H9 (cell line): ENCODE measurements around the gene FAM83F. TPM values are rescaled to one million over a fixed set of nuclear protein-coding genes. Genes with fewer than 3 reads are reported as not detected.

Experiments used
- DNase-seq: peaks from one replicate; pipeline ENCODE4 v3.0.0-alpha.2; 2017
- H2AFZ ChIP-seq: one replicate; pipeline ENCODE4 v1.6.1; 2013; ENCODE audit warnings: mild to moderate bottlenecking, low read length, control low read depth, moderate library complexity
- H2AK5ac ChIP-seq: 2 replicates; pipeline ENCODE4 v1.6.1; 2013; ENCODE audit warnings: low read length, control low read depth, mixed read lengths; ENCODE audit not compliant: insufficient read length
- H2BK120ac ChIP-seq: one replicate; pipeline ENCODE4 v1.6.1; 2013; ENCODE audit warnings: low read depth, mild to moderate bottlenecking, low read length, control low read depth, inconsistent platforms; ENCODE audit not compliant: poor library complexity, severe bottlenecking
- H2BK12ac ChIP-seq: 2 replicates; pipeline ENCODE4 v1.6.1; 2013; ENCODE audit warnings: low read length, control low read depth, mixed read lengths, low read depth; ENCODE audit not compliant: insufficient read length
- H2BK15ac ChIP-seq: 2 replicates; pipeline ENCODE4 v1.6.1; 2013; ENCODE audit warnings: low read depth, low read length, control low read depth
- H2BK20ac ChIP-seq: one replicate; pipeline ENCODE4 v1.6.1; 2013; ENCODE audit warnings: low read depth, mild to moderate bottlenecking, low read length, control low read depth, inconsistent platforms; ENCODE audit not compliant: poor library complexity, severe bottlenecking
- H2BK5ac ChIP-seq: 2 replicates; pipeline ENCODE4 v1.6.1; 2013; ENCODE audit warnings: low read length, control low read depth, mixed read lengths; ENCODE audit not compliant: insufficient read length
- H3K14ac ChIP-seq: 2 replicates; pipeline ENCODE4 v1.6.1; 2013; ENCODE audit warnings: low read length, control low read depth; ENCODE audit not compliant: insufficient read depth
- H3K18ac ChIP-seq: 2 replicates; pipeline ENCODE4 v1.6.1; 2013; ENCODE audit warnings: low read depth, mild to moderate bottlenecking, mixed read lengths, low read length, control low read depth; ENCODE audit not compliant: insufficient read length
- H3K23ac ChIP-seq: 2 replicates; pipeline ENCODE4 v1.6.1; 2013; ENCODE audit warnings: low read length, control low read depth, mixed read lengths, low read depth; ENCODE audit not compliant: insufficient read length
- H3K23me2 ChIP-seq: 2 replicates; pipeline ENCODE4 v1.6.1; 2013; ENCODE audit warnings: low read depth, mild to moderate bottlenecking, mixed read lengths, low read length, control low read depth; ENCODE audit not compliant: insufficient read length, poor library complexity, severe bottlenecking
- H3K27ac ChIP-seq: 2 replicates; pipeline ENCODE4 v1.5.1; 2013; ENCODE audit warnings: low read length, control low read depth, mixed read lengths, low read depth; ENCODE audit not compliant: insufficient read length
- H3K27me3 ChIP-seq: 2 replicates; pipeline ENCODE4 v1.6.1; 2013; ENCODE audit warnings: low read length, control low read depth, inconsistent platforms; ENCODE audit not compliant: insufficient read depth
- H3K4ac ChIP-seq: 2 replicates; pipeline ENCODE4 v1.6.1; 2013; ENCODE audit warnings: low read depth, mild to moderate bottlenecking, control low read depth, inconsistent platforms, low read length, moderate library complexity
- H3K4me1 ChIP-seq: 2 replicates; pipeline ENCODE4 v1.6.1; 2013; ENCODE audit warnings: low read length, control low read depth, inconsistent platforms; ENCODE audit not compliant: insufficient read depth
- H3K4me2 ChIP-seq: 2 replicates; pipeline ENCODE4 v1.6.1; 2013; ENCODE audit warnings: low read length, control low read depth, mixed read lengths; ENCODE audit not compliant: insufficient read length, insufficient read depth
- H3K56ac ChIP-seq: 2 replicates; pipeline ENCODE4 v1.6.1; 2013; ENCODE audit warnings: low read depth, mild to moderate bottlenecking, mixed read lengths, low read length, control low read depth; ENCODE audit not compliant: insufficient read length
- H3K79me1 ChIP-seq: 2 replicates; pipeline ENCODE4 v1.6.1; 2013; ENCODE audit warnings: low read depth, mild to moderate bottlenecking, moderate library complexity, low read length, control low read depth, inconsistent platforms; ENCODE audit not compliant: insufficient read depth, poor library complexity, severe bottlenecking
- H3K79me2 ChIP-seq: 2 replicates; pipeline ENCODE4 v1.6.1; 2013; ENCODE audit warnings: low read length, control low read depth, inconsistent platforms; ENCODE audit not compliant: insufficient read depth
- H3K9ac ChIP-seq: 2 replicates; pipeline ENCODE4 v1.6.1; 2013; ENCODE audit warnings: low read length, control low read depth, mixed read lengths; ENCODE audit not compliant: insufficient read length; ENCODE audit errors: extremely low read depth
- H3K9me3 ChIP-seq: one replicate; pipeline ENCODE4 v1.6.1; 2013; ENCODE audit warnings: low read depth, low read length, inconsistent platforms; ENCODE audit not compliant: control insufficient read depth
- H3T11ph ChIP-seq: one replicate; pipeline ENCODE4 v1.6.1; 2013; ENCODE audit warnings: mild to moderate bottlenecking, low read length, control low read depth, inconsistent platforms
- H4K20me1 ChIP-seq: one replicate; pipeline ENCODE4 v1.6.1; 2013; ENCODE audit not compliant: control insufficient read depth, insufficient read length, insufficient read depth
- H4K5ac ChIP-seq: 2 replicates; pipeline ENCODE4 v1.6.1; 2013; ENCODE audit warnings: low read depth, mild to moderate bottlenecking, mixed read lengths, low read length, control low read depth; ENCODE audit not compliant: insufficient read length
- H4K8ac ChIP-seq: replicated peaks from 2 replicates; pipeline ENCODE4 v1.6.1; 2013; ENCODE audit warnings: low read length, control low read depth, mixed read lengths, low read depth; ENCODE audit not compliant: insufficient read length
- H4K91ac ChIP-seq: 2 replicates; pipeline ENCODE4 v1.6.1; 2013; ENCODE audit warnings: low read depth, mild to moderate bottlenecking, moderate library complexity, mixed read lengths, low read length, control low read depth; ENCODE audit not compliant: insufficient read length
- H3K27ac Mint-ChIP-seq, 3 experiments: 2 replicates in 2 of 3; 3 replicates in 1 of 3; pipeline ENCODE4 v1.8.0; 2020 to 2021; ENCODE audit warnings: mixed read lengths in 3 of 3, mild to moderate bottlenecking in 1 of 3, moderate library complexity in 1 of 3
- H3K27me3 Mint-ChIP-seq: 2 replicates; pipeline ENCODE4 v1.8.0; 2021; ENCODE audit warnings: low read depth, mild to moderate bottlenecking, moderate library complexity, mixed read lengths
- H3K36me3 Mint-ChIP-seq, 3 experiments: 2 replicates in 2 of 3; 3 replicates in 1 of 3; pipeline ENCODE4 v1.8.0; 2020 to 2021; ENCODE audit warnings: low read depth in 3 of 3, mixed read lengths in 3 of 3; ENCODE audit not compliant: insufficient read depth in 1 of 3
- H3K4me1 Mint-ChIP-seq, 2 experiments: 2 replicates each; pipeline ENCODE4 v1.8.0; 2020; ENCODE audit warnings: mixed read lengths in 2 of 2
- H3K4me3 Mint-ChIP-seq, 2 experiments: 2 replicates in 1 of 2; 3 replicates in 1 of 2; pipeline ENCODE4 v1.8.0; 2020 to 2021; ENCODE audit warnings: mild to moderate bottlenecking in 2 of 2, mixed read lengths in 2 of 2, moderate library complexity in 1 of 2
- H3K9me3 Mint-ChIP-seq, 2 experiments: 2 replicates in 1 of 2; 3 replicates in 1 of 2; pipeline ENCODE4 v1.8.0; 2020; ENCODE audit warnings: mild to moderate bottlenecking in 2 of 2, mixed read lengths in 2 of 2, moderate library complexity in 1 of 2
- CTCF ChIP-seq: fragments of 200-600 bp; sonication (generic); conservative IDR thresholded peaks from 3 replicates; pipeline ENCODE4 v1.8.0; 2021; ENCODE audit warnings: antibody characterized with exemption, mild to moderate bottlenecking
- WGBS: extraction: QIAGEN DNeasy Blood & Tissue Kit; methylation state at CpG from one replicate; pipeline ENCODE4 v1.1.7; 2013; ENCODE audit warnings: missing lambda C conversion rate, low lambda C conversion rate, mixed read lengths; ENCODE audit not compliant: insufficient read length; ENCODE audit errors: extremely low coverage; 5-methylcytosine and 5-hydroxymethylcytosine counted together
- total RNA-seq: library from RNA; stranded (reverse); gene quantifications from 2 replicates; pipeline ENCODE4 v1.2.1, GENCODE V29; 2021

Gene FAM83F
- total RNA-seq, 1 experiment from 2014 or later, result 17.4 TPM

DNA sequence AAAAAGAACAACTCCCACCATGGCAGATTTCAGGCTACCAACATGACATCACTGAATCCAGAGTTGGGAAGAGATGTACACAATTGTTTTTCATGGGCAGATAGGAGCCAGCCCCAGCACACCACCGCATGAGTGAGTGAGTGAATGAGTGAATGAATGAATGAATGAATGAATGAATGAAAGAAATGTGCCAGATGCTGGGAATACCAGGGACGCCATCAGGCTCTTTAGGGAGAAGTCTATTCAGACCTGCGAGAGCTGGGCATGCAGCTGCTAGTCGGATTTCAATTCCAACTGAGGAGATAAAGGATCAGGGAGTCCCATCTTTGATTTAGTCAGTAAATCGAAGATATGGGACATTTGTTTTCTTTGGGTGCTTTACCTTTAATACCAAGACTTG is 15.3 kb upstream of the FAM83F start:
- no peaks in the 10 kb centered on the region for H3K9me3 Mint-ChIP-seq
- Histone ChIP-seq H2AK5ac (no peak overlapping the region), H3K56ac (no peak overlapping the region), H3K4me1 (no peaks in the 10 kb centered on the region), H3K23ac (no peak overlapping the region), H4K20me1 (no peaks in the 10 kb centered on the region), H3K14ac (no peak overlapping the region), H3K4ac (no peak overlapping the region), H2BK120ac (no peak overlapping the region), H3K23me2 (no peaks in the 10 kb centered on the region), H3K9me3 (no peaks in the 10 kb centered on the region), H2BK5ac (no peak overlapping the region), H4K8ac (no peak overlapping the region), H3K27me3 (no peaks in the 10 kb centered on the region), H2BK20ac (no peak overlapping the region), H4K5ac (no peak overlapping the region), H4K91ac (no peak overlapping the region), H3K79me1 (no peaks in the 10 kb centered on the region), H2AFZ (no peak overlapping the region), H3K4me2 (no peak overlapping the region), H3T11ph (no peak overlapping the region), H3K9ac (no peak overlapping the region), H2BK12ac (no peak overlapping the region), H3K18ac (no peak overlapping the region), H3K27ac (no peak overlapping the region), H3K79me2 (no peaks in the 10 kb centered on the region), H2BK15ac (no peak overlapping the region)
- TF ChIP-seq CTCF, result no peak
- no peak overlapping the region for H3K4me3 Mint-ChIP-seq
- DNase-seq, result no peak
- no peaks in the 10 kb centered on the region for H3K36me3 Mint-ChIP-seq
- peaks cover 51% of the 10 kb centered on the region for H3K27me3 Mint-ChIP-seq
- H3K4me1 Mint-ChIP-seq, result no peaks in the 10 kb centered on the region
- H3K27ac Mint-ChIP-seq, result no peak overlapping the region
- WGBS, result no CpG with 5 or more reads among the region's 5 CpGs
